Thoracic aorta (tissue), 2 donors: ENCODE measurements around the gene CELSR3. TPM values are rescaled to one million over a fixed set of nuclear protein-coding genes. Genes with fewer than 3 reads are reported as not detected.

Source experiments
- ATAC-seq: fragments of 150-250 bp; one replicate; pipeline ENCODE4 v1.8.0; 2017; ENCODE audit warnings: low read depth; ENCODE audit not compliant: insufficient number of reproducible peaks, low FRiP score
- DNase-seq: peaks from one replicate; pipeline ENCODE4 v3.0.0-alpha.2; 2020; ENCODE audit warnings: low spot score
- H3K27ac ChIP-seq, 2 donors: fragments of 200-600 bp; sonication (generic); 1 replicate in 1 of 2; 2 replicates in 1 of 2; pipeline ENCODE4 v1.5.1; 2016; ENCODE audit warnings: mild to moderate bottlenecking in 2 of 2, moderate library complexity in 2 of 2
- H3K27me3 ChIP-seq: fragments of 200-600 bp; sonication (generic); replicated peaks from 2 replicates; pipeline ENCODE4 v1.6.0; 2016; ENCODE audit warnings: mild to moderate bottlenecking; ENCODE audit not compliant: insufficient read depth
- H3K36me3 ChIP-seq: fragments of 200-600 bp; sonication (generic); one replicate; pipeline ENCODE4 v1.5.1; 2016
- H3K4me1 ChIP-seq, 2 donors: fragments of 200-600 bp; sonication (generic); 1 replicate in 1 of 2; 2 replicates in 1 of 2; pipeline versions ENCODE4 v1.5.1 to v1.6.0; 2016; ENCODE audit warnings: low read depth in 2 of 2, mild to moderate bottlenecking in 1 of 2; ENCODE audit not compliant: control insufficient read depth in 1 of 2
- H3K4me3 ChIP-seq: fragments of 200-600 bp; sonication (generic); 2 replicates; pipeline ENCODE4 v1.5.1; 2016; ENCODE audit warnings: mild to moderate bottlenecking
- H3K9me3 ChIP-seq: fragments of 200-600 bp; sonication (generic); 2 replicates; pipeline ENCODE4 v1.5.1; 2016
- total RNA-seq, 2 donors: library from RNA; depleted of rRNA; stranded (reverse); fragments of >200 nt; gene quantifications; one replicate each; pipeline versions ENCODE4 v1.1.0 to v1.2.3, GENCODE V29; 2016
- TF ChIP-seq, protein P1 (sequence below): fragments of 200-600 bp; sonication (generic); IDR thresholded peaks from one replicate; pipeline ENCODE4 v1.5.1; 2019; ENCODE audit warnings: antibody characterized with exemption

CELSR3 gene
- total RNA-seq, 2 donors from 2014 or later: 1.3 to 3.0 TPM

DNA sequence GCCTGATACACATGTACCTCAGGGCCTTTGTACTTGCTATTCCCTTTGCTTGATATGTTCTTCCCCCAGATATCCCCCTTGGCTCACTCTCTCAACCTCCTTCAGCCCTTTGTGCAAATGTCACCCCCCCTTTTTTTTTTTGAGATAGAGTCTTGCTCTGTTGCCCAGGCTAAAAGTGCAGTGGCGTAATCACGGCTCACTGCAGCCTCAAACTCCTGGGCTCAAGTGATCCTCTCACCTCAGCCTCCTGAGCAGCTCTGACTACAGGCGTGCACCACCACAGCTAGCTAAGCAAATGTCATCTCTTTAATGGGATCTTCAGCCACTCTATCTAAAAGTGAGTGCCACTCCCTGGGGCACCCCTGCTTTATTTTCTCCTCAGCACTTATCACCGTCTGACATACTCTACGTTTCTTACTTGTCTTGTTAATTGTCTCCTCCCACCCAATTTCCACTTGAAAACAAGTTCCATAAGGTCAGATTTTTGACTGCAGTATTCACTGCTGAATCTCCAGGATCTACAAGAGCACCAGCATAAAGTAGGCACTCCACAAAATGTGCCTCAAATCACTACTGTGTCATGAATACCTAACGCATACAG is 39.7 kb upstream of the CELSR3 start:
- Histone ChIP-seq H3K27me3 (no peaks in the 10 kb centered on the region), H3K4me1 (peaks cover 13 to 27% of the 10 kb centered on the region in 2 donors), H3K9me3 (no peaks in the 10 kb centered on the region), H3K36me3 (peaks cover 3% of the 10 kb centered on the region), H3K27ac (peak overlapping the region; percentile 6 to 13), H3K4me3 (no peak overlapping the region)
- no peak for ATAC-seq
- DNase-seq: no peak
- TF ChIP-seq, protein P1, sequence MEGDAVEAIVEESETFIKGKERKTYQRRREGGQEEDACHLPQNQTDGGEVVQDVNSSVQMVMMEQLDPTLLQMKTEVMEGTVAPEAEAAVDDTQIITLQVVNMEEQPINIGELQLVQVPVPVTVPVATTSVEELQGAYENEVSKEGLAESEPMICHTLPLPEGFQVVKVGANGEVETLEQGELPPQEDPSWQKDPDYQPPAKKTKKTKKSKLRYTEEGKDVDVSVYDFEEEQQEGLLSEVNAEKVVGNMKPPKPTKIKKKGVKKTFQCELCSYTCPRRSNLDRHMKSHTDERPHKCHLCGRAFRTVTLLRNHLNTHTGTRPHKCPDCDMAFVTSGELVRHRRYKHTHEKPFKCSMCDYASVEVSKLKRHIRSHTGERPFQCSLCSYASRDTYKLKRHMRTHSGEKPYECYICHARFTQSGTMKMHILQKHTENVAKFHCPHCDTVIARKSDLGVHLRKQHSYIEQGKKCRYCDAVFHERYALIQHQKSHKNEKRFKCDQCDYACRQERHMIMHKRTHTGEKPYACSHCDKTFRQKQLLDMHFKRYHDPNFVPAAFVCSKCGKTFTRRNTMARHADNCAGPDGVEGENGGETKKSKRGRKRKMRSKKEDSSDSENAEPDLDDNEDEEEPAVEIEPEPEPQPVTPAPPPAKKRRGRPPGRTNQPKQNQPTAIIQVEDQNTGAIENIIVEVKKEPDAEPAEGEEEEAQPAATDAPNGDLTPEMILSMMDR: no peak

DNA sequence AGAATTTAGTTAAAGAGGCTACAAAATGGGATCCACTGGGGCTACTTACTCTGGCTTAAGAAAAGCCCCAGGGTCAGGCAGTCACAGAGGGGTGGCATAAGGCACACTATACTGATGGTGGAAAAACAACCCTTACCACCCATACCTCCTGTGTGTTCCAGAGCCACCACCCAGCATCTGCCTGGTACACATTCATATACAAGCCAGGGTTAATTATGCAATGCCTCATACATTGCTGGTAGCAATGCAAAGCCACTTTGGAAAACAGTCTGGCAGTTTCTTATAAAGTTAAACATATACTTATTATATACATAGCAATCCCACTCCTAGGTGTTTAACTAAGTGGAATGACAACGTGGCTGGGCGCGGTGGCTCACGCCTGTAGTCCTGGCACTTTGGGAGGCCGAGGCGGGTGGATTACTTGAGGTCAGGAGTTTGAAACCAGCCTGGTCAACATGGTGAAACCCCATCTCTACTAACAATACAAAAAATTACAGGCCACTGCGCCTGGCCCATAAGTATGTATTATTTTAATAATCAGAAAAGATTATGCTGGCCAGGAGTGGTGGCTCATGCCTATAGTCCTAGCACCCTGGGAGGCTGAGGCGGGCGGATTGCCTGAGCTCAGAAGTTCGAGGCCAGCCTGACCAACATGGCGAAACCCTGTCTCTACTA is 38.2 kb upstream of the CELSR3 start:
- no peak for ATAC-seq
- H3K4me1 ChIP-seq: peaks cover 13 to 35% of the 10 kb centered on the region in 2 donors
- TF ChIP-seq, protein P1: no peak
- H3K4me3 ChIP-seq: no peak overlapping the region
- no peak overlapping the region for H3K27ac ChIP-seq
- no peaks in the 10 kb centered on the region for H3K36me3 ChIP-seq
- DNase-seq: no peak
- H3K27me3 ChIP-seq: no peaks in the 10 kb centered on the region
- H3K9me3 ChIP-seq: no peaks in the 10 kb centered on the region

DNA sequence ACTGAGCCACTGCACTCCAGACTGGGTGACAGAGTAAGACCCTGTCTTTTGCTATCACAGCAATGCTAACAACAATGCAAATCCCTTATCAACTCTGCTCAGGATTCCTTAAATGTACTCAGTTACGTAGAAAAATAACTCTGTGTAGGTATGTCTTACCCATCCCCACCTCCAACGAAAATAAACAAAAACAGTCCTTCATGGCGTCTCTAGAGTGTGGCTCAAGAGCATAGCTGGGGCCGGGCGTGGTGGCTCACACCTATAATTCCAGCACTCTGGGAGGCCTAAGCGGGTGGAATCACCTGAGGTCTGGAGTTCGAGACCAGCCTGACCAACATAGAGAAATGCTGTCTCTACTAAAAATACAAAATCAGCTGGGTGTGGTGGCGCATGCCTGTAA is 36.2 kb upstream of the CELSR3 start:
- DNase-seq (no peak), ATAC-seq (no peak)
- Histone ChIP-seq H3K27ac (no peak overlapping the region), H3K4me1 (peaks cover 20 to 43% of the 10 kb centered on the region in 2 donors), H3K4me3 (no peak overlapping the region), H3K27me3 (no peaks in the 10 kb centered on the region), H3K9me3 (no peaks in the 10 kb centered on the region), H3K36me3 (peaks cover 3% of the 10 kb centered on the region)
- TF ChIP-seq, protein P1: no peak

DNA sequence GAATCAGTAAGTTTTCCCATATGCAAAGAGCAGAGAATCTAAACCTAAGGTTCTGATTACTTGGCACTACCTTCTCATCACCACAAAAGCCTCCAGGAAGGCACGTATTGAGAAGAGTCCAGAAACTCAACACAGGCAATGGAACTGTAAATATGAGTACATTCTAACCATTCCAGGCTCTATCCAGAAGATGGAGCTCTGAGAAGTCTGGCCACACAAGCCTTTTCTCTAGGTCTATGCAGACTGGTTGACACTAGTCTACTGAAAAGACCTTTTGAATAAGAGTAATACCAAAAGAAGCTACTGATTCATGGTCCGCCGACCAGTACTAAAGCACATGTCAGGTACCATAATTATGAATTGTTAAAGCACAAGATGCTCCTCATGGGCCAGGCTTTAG is 35.3 kb upstream of the CELSR3 start:
- peaks cover 3% of the 10 kb centered on the region for H3K36me3 ChIP-seq
- peaks cover 19 to 45% of the 10 kb centered on the region in 2 donors for H3K4me1 ChIP-seq
- no peak overlapping the region for H3K4me3 ChIP-seq
- no peak for DNase-seq
- TF ChIP-seq, protein P1: no peak
- no peaks in the 10 kb centered on the region for H3K9me3 ChIP-seq
- no peaks in the 10 kb centered on the region for H3K27me3 ChIP-seq
- H3K27ac ChIP-seq: no peak overlapping the region
- no peak for ATAC-seq

DNA sequence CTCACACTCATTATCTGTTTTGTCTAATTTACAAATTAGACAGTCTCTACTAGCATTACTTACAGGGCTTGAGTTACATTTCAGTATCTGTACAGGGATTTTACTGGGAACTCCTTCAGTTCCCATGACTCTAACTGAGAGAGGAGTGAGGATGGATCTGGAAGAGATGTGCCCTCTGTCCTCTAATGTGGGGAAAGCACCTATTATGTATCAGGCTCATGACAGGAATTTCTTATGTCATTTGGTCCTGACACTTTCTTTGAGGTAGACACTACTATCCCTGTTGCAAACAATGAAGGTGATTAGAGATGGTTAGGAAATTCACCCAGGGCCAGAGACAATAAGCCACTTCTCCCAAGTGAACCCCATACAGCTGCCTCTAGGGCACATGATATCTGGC is 33.9 kb upstream of the CELSR3 start:
- Histone ChIP-seq H3K36me3 (peaks cover 12% of the 10 kb centered on the region), H3K27ac (peak overlapping the region; percentile 6 to 32), H3K4me3 (no peak overlapping the region), H3K27me3 (no peaks in the 10 kb centered on the region), H3K4me1 (peaks cover 19 to 41% of the 10 kb centered on the region in 2 donors), H3K9me3 (no peaks in the 10 kb centered on the region)
- TF ChIP-seq, protein P1: no peak
- ATAC-seq: no peak
- no peak for DNase-seq
